ENCODE data around the gene LRCH1. TPM values are rescaled to one million over a fixed set of nuclear protein-coding genes. Genes with fewer than 3 reads are reported as not detected.

The LRCH1 gene
- total and polyA plus RNA-seq, 2 of the 13 experiments (the other 11 are each of a cell fraction or from before 2014, with no cell fraction given) = 4.1 to 12.6 TPM

DNA sequence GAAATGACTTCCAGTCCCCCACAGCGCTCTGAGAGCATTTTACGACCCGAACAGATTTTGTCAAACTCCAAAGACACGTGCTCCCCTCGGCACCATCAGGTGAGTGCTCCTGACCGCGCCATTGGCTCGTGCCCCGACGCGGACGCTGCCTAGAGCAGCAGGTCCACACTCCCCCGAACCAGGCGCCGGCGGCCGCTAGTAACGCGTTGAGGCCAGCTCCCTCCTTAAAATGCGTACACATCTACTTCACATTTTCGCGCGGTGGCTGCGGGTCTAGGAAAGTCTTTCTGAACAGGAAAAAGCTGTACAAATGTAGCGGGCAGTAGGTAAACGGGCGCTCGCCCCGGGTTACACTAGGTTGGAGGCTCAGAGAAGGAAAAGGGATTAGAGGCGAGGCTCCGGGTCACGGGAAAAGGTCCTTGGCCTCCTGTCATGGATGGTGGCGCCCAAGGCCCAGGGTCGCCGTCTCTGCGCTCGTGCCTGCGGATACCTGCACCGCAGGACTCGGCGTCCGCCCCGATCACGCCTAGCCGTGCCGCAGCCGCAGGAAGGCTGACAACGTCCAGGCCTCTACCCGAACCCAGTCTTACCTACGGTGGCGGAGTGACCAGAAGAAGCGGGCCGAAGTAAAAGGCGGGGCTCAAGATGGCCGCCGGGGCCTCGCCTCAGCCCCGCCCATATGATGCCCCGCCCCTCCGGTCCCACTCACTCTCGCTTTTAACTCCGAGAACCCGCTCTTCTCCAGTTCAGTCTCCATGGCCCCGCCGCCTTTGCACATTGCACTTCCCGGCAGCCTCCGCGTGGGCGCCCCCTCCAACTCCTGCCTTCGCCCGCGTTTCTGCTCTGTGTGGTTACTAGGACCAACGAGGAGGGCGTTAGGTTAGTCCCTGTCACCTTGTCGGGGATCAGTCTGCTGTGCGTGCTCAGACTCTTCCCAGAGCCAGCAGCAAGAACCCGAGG, 243.8 kb downstream of the LRCH1 start, which contains the start of gene ESD (continued):
- TF ChIP-seq, protein P1, sequence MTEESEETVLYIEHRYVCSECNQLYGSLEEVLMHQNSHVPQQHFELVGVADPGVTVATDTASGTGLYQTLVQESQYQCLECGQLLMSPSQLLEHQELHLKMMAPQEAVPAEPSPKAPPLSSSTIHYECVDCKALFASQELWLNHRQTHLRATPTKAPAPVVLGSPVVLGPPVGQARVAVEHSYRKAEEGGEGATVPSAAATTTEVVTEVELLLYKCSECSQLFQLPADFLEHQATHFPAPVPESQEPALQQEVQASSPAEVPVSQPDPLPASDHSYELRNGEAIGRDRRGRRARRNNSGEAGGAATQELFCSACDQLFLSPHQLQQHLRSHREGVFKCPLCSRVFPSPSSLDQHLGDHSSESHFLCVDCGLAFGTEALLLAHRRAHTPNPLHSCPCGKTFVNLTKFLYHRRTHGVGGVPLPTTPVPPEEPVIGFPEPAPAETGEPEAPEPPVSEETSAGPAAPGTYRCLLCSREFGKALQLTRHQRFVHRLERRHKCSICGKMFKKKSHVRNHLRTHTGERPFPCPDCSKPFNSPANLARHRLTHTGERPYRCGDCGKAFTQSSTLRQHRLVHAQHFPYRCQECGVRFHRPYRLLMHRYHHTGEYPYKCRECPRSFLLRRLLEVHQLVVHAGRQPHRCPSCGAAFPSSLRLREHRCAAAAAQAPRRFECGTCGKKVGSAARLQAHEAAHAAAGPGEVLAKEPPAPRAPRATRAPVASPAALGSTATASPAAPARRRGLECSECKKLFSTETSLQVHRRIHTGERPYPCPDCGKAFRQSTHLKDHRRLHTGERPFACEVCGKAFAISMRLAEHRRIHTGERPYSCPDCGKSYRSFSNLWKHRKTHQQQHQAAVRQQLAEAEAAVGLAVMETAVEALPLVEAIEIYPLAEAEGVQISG (CRISPR knock-in tag; IDR thresholded peaks at IDR 0.05) = peak; percentile 72
- TF ChIP-seq, protein P2, sequence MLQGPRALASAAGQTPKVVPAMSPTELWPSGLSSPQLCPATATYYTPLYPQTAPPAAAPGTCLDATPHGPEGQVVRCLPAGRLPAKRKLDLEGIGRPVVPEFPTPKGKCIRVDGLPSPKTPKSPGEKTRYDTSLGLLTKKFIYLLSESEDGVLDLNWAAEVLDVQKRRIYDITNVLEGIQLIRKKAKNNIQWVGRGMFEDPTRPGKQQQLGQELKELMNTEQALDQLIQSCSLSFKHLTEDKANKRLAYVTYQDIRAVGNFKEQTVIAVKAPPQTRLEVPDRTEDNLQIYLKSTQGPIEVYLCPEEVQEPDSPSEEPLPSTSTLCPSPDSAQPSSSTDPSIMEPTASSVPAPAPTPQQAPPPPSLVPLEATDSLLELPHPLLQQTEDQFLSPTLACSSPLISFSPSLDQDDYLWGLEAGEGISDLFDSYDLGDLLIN (CRISPR knock-in tag; IDR thresholded peaks at IDR 0.05; ENCODE audit: borderline replicate concordance) = no peak; the same call in 1 of the 2 replicates
- TF ChIP-seq HOXD1 (CRISPR knock-in tag; IDR thresholded peaks at IDR 0.05) = 0 out of 2 replicates have a peak, but pooled peaks have one; percentile 31
- no peak; the same call in 1 of the 2 replicates for TF ChIP-seq BRCA1 (CRISPR knock-in tag; IDR thresholded peaks at IDR 0.05)
- 0 out of 2 replicates have a peak, but pooled peaks have one; percentile 27 for TF ChIP-seq CHD4 (IDR thresholded peaks at IDR 0.05; ENCODE audit: borderline replicate concordance, low read length)
- peak; percentile 48; the same call in 1 of the 2 replicates for TF ChIP-seq ZBTB38 (CRISPR knock-in tag; IDR thresholded peaks at IDR 0.05)
- TF ChIP-seq KDM6A (CRISPR knock-in tag; IDR thresholded peaks at IDR 0.05; ENCODE audit: low read depth) = no peak
- TF ChIP-seq GATA4 (IDR thresholded peaks at IDR 0.05; ENCODE audit: borderline replicate concordance, low read depth) = no peak
- TF ChIP-seq ZNF44 (CRISPR knock-in tag; IDR thresholded peaks at IDR 0.05) = peak; percentile 63; the same call in 1 of the 2 replicates
- no peak for TF ChIP-seq NPAS2 (CRISPR knock-in tag; IDR thresholded peaks at IDR 0.05; ENCODE audit: borderline replicate concordance)
- no peak for TF ChIP-seq ETV6 (CRISPR knock-in tag; conservative IDR thresholded peaks at IDR 0.05)
- peak; percentile 72; the same call in 1 of the 2 replicates for TF ChIP-seq ZFP36L1 (CRISPR knock-in tag; IDR thresholded peaks at IDR 0.05)
- no peak for TF ChIP-seq RORA (CRISPR knock-in tag; IDR thresholded peaks at IDR 0.05)
- peak; percentile 64; the same call in 1 of the 2 replicates for TF ChIP-seq SALL2 (CRISPR knock-in tag; IDR thresholded peaks at IDR 0.05)
- TF ChIP-seq ZNF337 (CRISPR knock-in tag; IDR thresholded peaks at IDR 0.05; ENCODE audit: borderline replicate concordance, low read depth) = peak; percentile 78; the same call in 1 of the 2 replicates
- peak; percentile 78 for TF ChIP-seq MAZ (IDR thresholded peaks at IDR 0.05; ENCODE audit: borderline replicate concordance, low read depth, low read length)
- TF ChIP-seq MAZ (CRISPR knock-in tag; IDR thresholded peaks at IDR 0.05; ENCODE audit: low read depth) = no peak; the same call in none of the 2 replicates
- no peak for TF ChIP-seq ZNF629 (CRISPR knock-in tag; conservative IDR thresholded peaks at IDR 0.05)
- TF ChIP-seq NFATC3 (CRISPR knock-in tag; IDR thresholded peaks at IDR 0.05) = peak; percentile 82
- TF ChIP-seq ZNF552 (CRISPR knock-in tag; IDR thresholded peaks at IDR 0.05; ENCODE audit: borderline replicate concordance) = peak; percentile 88; the same call in 1 of the 2 replicates
- TF ChIP-seq CREB1 (IDR thresholded peaks at IDR 0.05) = no peak
- TF ChIP-seq CREB1 (CRISPR knock-in tag; IDR thresholded peaks at IDR 0.05) = peak; percentile 61
- TF ChIP-seq SIN3B (IDR thresholded peaks at IDR 0.05; ENCODE audit: low read length) = no peak
- TF ChIP-seq MBD4 (IDR thresholded peaks at IDR 0.05; ENCODE audit: borderline replicate concordance, low read length) = no peak
- no peak for TF ChIP-seq MATR3 (CRISPR knock-in tag; IDR thresholded peaks at IDR 0.05)
- TF ChIP-seq ZNF430 (CRISPR knock-in tag; IDR thresholded peaks at IDR 0.05) = peak; percentile 65; the same call in 1 of the 2 replicates
- TF ChIP-seq SAFB2 (CRISPR knock-in tag; IDR thresholded peaks at IDR 0.05; ENCODE audit: borderline replicate concordance, low read depth) = peak; percentile 23; the same call in 1 of the 2 replicates
- no peak for TF ChIP-seq CEBPB (IDR thresholded peaks at IDR 0.05; ENCODE audit: borderline replicate concordance, low read depth, low read length)

Data from HepG2 (cell line).